Left lung (tissue), 10 donors: Measurements from ENCODE around the gene PITX1. TPM values are rescaled to one million over a fixed set of nuclear protein-coding genes. Genes with fewer than 3 reads are reported as not detected.
A peak's percentile ranks its signal among the peaks of the same experiment; 100 is the strongest.

ENCODE experiments used
- ATAC-seq: fragments of 200-7000 bp; cut with Tn5 transposase; one replicate; pipeline ENCODE4 v1.9.1; 2020; ENCODE audit warnings: moderate library complexity
- DNase-seq, 4 donors: peaks; one replicate each; pipeline ENCODE4 v3.0.0-alpha.2; 2013 to 2020
- H3K27ac ChIP-seq, 2 donors: fragments of 200-600 bp; sonication (generic) in 1 of 2; one replicate each; pipeline versions ENCODE4 v1.5.0 to v1.8.0; 2020 to 2021
- H3K27me3 ChIP-seq, 2 donors: fragments of 200-600 bp; sonication (generic) in 1 of 2; one replicate each; pipeline versions ENCODE4 v1.5.0 to v1.8.0; 2020 to 2021
- H3K36me3 ChIP-seq, 2 donors: fragments of 200-600 bp; sonication (generic) in 1 of 2; one replicate each; pipeline versions ENCODE4 v1.5.0 to v1.8.0; 2020 to 2021
- H3K4me1 ChIP-seq, 2 donors: fragments of 200-600 bp; one replicate each; pipeline ENCODE4 v1.8.0; 2021
- H3K4me3 ChIP-seq, 2 donors: fragments of 200-600 bp; sonication (generic) in 1 of 2; one replicate each; pipeline versions ENCODE4 v1.5.0 to v1.8.0; 2020 to 2021; ENCODE audit warnings: mild to moderate bottlenecking in 1 of 2
- H3K9me3 ChIP-seq, 2 donors: fragments of 200-600 bp; sonication (generic) in 1 of 2; one replicate each; pipeline versions ENCODE4 v1.5.0 to v1.8.0; 2020 to 2021
- CTCF ChIP-seq, 2 donors: fragments of 200-600 bp; sonication (generic) in 1 of 2; IDR thresholded peaks; one replicate each; pipeline versions ENCODE4 v1.5.0 to v1.8.0; 2021; ENCODE audit warnings: antibody characterized with exemption in 2 of 2
- intact Hi-C, 2 donors: fragments of 100-400 bp; cut with DNase I; formaldehyde crosslinking; loops; one replicate each; pipeline versions ENCODE4 v1.11.2 to v1.14.2; 2022
- polyA plus RNA-seq, 6 donors: library from polyadenylated mRNA; unstranded; fragments of 120-200 nt; gene quantifications; one replicate each; pipeline ENCODE4 v1.2.1, GENCODE V29; 2013; ENCODE audit not compliant: insufficient read length in 6 of 6
- total RNA-seq, 2 donors: library from RNA; stranded (reverse); fragmentation: NEBNext Ultra II Directional; extraction: Animal tissue kit (Norgen Biotek cat#: 25700); gene quantifications; one replicate each; pipeline ENCODE4 v1.2.1, GENCODE V29; 2021
- donor health status: DM: no; HTN: yes; CAD: no.
- donor health status: DM: no; HTN: no; CAD: no.

Gene PITX1
- total and polyA plus RNA-seq, 8 donors, result 0.17 to 0.68 (median 0.32) TPM; not detected in 1

DNA sequence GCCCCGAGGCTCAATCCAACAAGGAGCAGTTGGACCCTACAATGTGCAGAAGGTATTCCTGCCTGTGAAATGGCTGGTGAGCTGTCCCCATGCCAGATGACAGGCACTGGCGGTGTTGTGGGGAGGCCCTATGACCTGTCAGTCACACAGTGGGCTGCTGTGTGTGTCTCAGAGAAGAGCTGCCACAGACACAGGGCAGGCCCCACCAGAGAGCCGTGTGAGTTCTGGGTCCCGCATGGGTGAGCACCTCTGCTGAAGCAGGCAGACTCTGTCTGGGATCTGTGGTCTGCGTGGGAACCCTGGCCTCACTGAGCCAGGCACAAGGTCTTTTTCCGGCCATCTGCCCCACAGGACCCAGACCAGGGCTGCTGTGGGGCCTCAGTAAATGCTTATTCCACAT, 37.3 kb upstream of the PITX1 start:
- no peaks in the 10 kb centered on the region for H3K36me3 ChIP-seq
- no peaks in the 10 kb centered on the region for H3K9me3 ChIP-seq
- DNase-seq (peak in 1 of 4 donors; percentile 15), ATAC-seq (no peak)
- no peak overlapping the region for H3K27ac ChIP-seq
- H3K27me3 ChIP-seq, result peaks cover 0 to 9% of the 10 kb centered on the region in 2 donors
- H3K4me1 ChIP-seq, result no peaks in the 10 kb centered on the region
- intact Hi-C loops, result no loop called here
- no peak for TF ChIP-seq CTCF (IDR thresholded peaks at IDR 0.05)
- no peak overlapping the region for H3K4me3 ChIP-seq

DNA sequence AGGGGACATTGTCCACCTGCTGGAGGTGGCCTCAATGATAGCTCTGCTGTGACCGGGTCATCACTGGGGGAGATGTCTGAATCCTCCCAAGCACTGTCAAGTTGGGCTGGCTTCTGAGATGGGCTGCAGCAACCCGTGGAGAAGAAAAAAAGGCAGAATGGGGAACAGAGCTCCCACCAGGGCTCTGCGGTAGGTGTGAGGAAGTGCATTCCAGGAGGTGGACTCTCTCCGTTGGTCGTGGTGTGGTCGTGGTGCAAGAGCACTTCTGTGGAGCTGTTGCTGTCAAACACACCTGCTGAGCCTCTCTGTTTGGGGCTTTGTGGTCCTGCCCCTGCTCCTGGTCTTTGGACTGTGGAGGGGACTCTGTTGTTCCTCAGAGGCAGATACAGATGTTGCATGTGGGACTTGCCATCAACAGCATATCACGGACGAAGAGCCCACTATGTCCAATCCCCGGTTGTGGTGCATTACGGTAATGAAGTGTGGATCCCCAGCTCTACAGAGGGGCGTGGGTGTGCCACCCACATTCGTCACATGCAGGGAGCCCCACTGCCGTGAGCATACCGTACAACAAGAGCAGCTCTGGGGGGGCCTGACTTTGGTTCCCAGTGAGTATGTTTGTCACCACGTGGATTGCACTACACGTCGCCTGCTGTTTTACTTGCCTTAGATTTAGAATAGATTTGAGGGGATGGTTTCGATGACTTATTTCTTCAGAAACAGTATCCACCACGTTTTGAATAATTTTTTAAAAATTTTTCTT, 36.0 kb upstream of the PITX1 start:
- no peak for TF ChIP-seq CTCF (IDR thresholded peaks at IDR 0.05)
- DNase-seq (peak in 1 of 4 donors; percentile 19), ATAC-seq (no peak)
- H3K4me1 ChIP-seq, result no peaks in the 10 kb centered on the region
- no peak overlapping the region for H3K4me3 ChIP-seq
- H3K27ac ChIP-seq, result no peak overlapping the region
- H3K9me3 ChIP-seq, result no peaks in the 10 kb centered on the region
- peaks cover 0 to 16% of the 10 kb centered on the region in 2 donors for H3K27me3 ChIP-seq
- intact Hi-C loops, result no loop called here
- no peaks in the 10 kb centered on the region for H3K36me3 ChIP-seq

DNA sequence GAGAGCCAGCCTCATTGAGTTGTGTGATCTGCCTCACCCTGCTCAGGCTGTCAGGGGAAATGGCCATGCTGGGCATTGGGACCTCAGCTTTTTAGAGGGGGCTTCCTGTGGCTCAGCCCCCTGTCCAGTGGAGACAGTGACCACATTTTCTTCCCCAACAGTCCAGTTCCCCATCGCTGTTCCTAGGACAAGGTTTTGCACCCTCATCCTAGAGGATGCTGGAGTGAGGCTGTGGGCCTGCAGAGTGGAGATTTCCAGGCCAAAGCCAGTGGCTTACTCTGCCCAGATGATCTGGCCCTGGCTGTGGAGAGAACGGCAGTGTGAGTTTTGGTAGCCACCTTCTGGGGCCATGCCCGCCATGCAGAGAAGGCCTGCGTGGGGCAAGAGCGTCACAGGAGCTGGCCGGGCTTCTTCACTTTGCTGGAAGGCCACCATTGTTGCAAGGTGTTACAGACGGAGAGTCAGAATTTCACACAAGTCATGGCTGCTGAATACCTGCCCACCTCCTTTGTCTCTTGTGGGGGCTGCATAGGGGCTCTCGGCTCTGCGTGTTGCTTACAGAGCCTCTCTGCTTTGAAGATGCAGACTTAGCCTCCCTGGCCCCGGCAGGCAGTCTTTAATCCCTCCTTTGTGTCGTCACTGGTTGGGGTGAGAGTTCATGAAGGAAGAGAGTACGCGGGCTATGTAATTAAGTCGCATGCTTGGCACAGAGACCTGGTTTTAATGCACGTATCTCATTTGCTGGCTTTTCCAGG, 35.2 kb upstream of the PITX1 start:
- no peak for TF ChIP-seq CTCF (IDR thresholded peaks at IDR 0.05)

GRCh38 chr5:135067587-135067986, 33.6 kb upstream of the PITX1 start:
- no peak for TF ChIP-seq CTCF (IDR thresholded peaks at IDR 0.05)
- no peak overlapping the region for H3K27ac ChIP-seq
- ATAC-seq (no peak), DNase-seq (peak in 1 of 4 donors; percentile 20)
- no peak overlapping the region for H3K4me3 ChIP-seq
- intact Hi-C loops, result no loop called here
- no peaks in the 10 kb centered on the region for H3K9me3 ChIP-seq
- peaks cover 0 to 30% of the 10 kb centered on the region in 2 donors for H3K27me3 ChIP-seq
- H3K4me1 ChIP-seq, result no peaks in the 10 kb centered on the region
- H3K36me3 ChIP-seq, result no peaks in the 10 kb centered on the region

More for the DNA sequence above, 35.2 kb upstream of the PITX1 start:
- Histone ChIP-seq H3K27me3 (peaks cover 0 to 23% of the 10 kb centered on the region in 2 donors), H3K9me3 (no peaks in the 10 kb centered on the region), H3K4me1 (no peaks in the 10 kb centered on the region), H3K27ac (no peak overlapping the region), H3K36me3 (no peaks in the 10 kb centered on the region), H3K4me3 (no peak overlapping the region)
- peak in 1 of 4 donors; percentile 19 for DNase-seq
- intact Hi-C loops, result no loop called here
- no peak for ATAC-seq

- intact Hi-C loops, result no loop called here
- no peaks in the 10 kb centered on the region for H3K36me3 ChIP-seq
- DNase-seq (peak in 1 of 4 donors; percentile 18), ATAC-seq (no peak)
- H3K27me3 ChIP-seq, result peaks cover 0 to 33% of the 10 kb centered on the region in 2 donors
- no peak for TF ChIP-seq CTCF (IDR thresholded peaks at IDR 0.05)
- no peaks in the 10 kb centered on the region for H3K4me1 ChIP-seq
- no peak overlapping the region for H3K27ac ChIP-seq
- no peak overlapping the region for H3K4me3 ChIP-seq
- H3K9me3 ChIP-seq, result no peaks in the 10 kb centered on the region
Observed at GRCh38 chr5:135066781-135067180, 32.8 kb upstream of the PITX1 start.
